KMS-11 (cell line): Measurements from ENCODE around the gene PRPS1.

ENCODE experiments used
- H2AFZ ChIP-seq: fragments of 200-600 bp; sonication (generic); 2 replicates; pipeline ENCODE4 v1.6.1; 2016; ENCODE audit warnings: antibody characterized with exemption, mixed run types, low read depth
- H3K27ac ChIP-seq: fragments of 200-600 bp; sonication (generic); 2 replicates; pipeline ENCODE4 v1.6.1; 2016; ENCODE audit warnings: mild to moderate bottlenecking, mixed run types
- H3K27me3 ChIP-seq: fragments of 200-600 bp; sonication (generic); 2 replicates; pipeline ENCODE4 v1.6.1; 2017; ENCODE audit warnings: mild to moderate bottlenecking, low read depth, mixed run types, moderate library complexity; ENCODE audit not compliant: insufficient read depth
- H3K36me3 ChIP-seq: fragments of 200-600 bp; sonication (generic); 2 replicates; pipeline ENCODE4 v1.6.1; 2017; ENCODE audit warnings: mild to moderate bottlenecking, mixed run types; ENCODE audit not compliant: insufficient read depth
- H3K4me1 ChIP-seq: fragments of 200-600 bp; sonication (generic); 2 replicates; pipeline ENCODE4 v1.6.1; 2016; ENCODE audit warnings: mild to moderate bottlenecking, low read depth, mixed run types; ENCODE audit not compliant: poor library complexity, severe bottlenecking
- H3K4me2 ChIP-seq: fragments of 200-600 bp; sonication (generic); 2 replicates; pipeline ENCODE4 v1.7.0; 2016; ENCODE audit warnings: mild to moderate bottlenecking, mixed run types
- H3K4me3 ChIP-seq: fragments of 200-600 bp; sonication (generic); IDR thresholded peaks from 2 replicates; pipeline ENCODE4 v1.6.1; 2017; ENCODE audit warnings: low read depth, low read length, mixed read lengths; ENCODE audit not compliant: insufficient read depth
- H3K79me2 ChIP-seq: fragments of 200-600 bp; sonication (generic); 2 replicates; pipeline ENCODE4 v1.6.1; 2016; ENCODE audit warnings: low read depth, mixed run types; ENCODE audit not compliant: insufficient read depth
- H3K9ac ChIP-seq: fragments of 200-600 bp; sonication (generic); 2 replicates; pipeline ENCODE4 v1.6.1; 2016; ENCODE audit warnings: mild to moderate bottlenecking, mixed run types
- H4K20me1 ChIP-seq: fragments of 200-600 bp; sonication (generic); 2 replicates; pipeline ENCODE4 v1.6.1; 2016; ENCODE audit warnings: mild to moderate bottlenecking, mixed run types; ENCODE audit not compliant: insufficient read depth
- TF ChIP-seq, protein P1 (sequence below): fragments of 200-600 bp; sonication (generic); conservative IDR thresholded peaks from 2 replicates; pipeline ENCODE4 v1.6.1; 2017; ENCODE audit warnings: low read depth, mild to moderate bottlenecking, antibody characterized with exemption, low read length, moderate library complexity, mixed read lengths

Gene PRPS1

DNA sequence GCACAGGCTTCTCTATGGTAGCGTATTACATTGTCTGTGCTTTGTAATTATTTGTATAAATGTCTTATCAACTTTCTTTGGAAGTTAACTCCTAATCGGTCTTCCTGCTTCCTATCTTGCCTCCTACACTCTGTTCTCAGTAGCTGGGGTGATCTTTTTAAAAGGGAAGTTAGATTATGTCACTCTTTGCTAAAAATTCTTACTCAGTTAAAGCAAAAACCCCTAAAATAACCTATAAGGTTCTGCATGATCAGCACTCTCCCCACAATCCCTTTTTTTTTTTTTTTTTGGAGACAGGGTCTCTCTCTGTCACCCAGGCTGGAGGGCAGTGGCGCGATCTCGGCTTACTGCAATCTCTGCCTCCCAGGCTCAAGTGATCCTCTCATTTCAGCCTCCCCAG is 2.6 kb upstream of the PRPS1 start:
- Histone ChIP-seq H3K9ac (no peak overlapping the region), H3K4me1 (peaks cover 17% of the 10 kb centered on the region), H2AFZ (no peak overlapping the region), H3K4me3 (no peak overlapping the region), H3K27ac (no peak overlapping the region), H4K20me1 (peaks cover 8% of the 10 kb centered on the region; the same call in 1 of the 2 replicates), H3K79me2 (peaks cover 23% of the 10 kb centered on the region), H3K27me3 (no peaks in the 10 kb centered on the region), H3K4me2 (no peak overlapping the region), H3K36me3 (no peaks in the 10 kb centered on the region)
- TF ChIP-seq, protein P1, sequence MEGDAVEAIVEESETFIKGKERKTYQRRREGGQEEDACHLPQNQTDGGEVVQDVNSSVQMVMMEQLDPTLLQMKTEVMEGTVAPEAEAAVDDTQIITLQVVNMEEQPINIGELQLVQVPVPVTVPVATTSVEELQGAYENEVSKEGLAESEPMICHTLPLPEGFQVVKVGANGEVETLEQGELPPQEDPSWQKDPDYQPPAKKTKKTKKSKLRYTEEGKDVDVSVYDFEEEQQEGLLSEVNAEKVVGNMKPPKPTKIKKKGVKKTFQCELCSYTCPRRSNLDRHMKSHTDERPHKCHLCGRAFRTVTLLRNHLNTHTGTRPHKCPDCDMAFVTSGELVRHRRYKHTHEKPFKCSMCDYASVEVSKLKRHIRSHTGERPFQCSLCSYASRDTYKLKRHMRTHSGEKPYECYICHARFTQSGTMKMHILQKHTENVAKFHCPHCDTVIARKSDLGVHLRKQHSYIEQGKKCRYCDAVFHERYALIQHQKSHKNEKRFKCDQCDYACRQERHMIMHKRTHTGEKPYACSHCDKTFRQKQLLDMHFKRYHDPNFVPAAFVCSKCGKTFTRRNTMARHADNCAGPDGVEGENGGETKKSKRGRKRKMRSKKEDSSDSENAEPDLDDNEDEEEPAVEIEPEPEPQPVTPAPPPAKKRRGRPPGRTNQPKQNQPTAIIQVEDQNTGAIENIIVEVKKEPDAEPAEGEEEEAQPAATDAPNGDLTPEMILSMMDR: no peak

DNA sequence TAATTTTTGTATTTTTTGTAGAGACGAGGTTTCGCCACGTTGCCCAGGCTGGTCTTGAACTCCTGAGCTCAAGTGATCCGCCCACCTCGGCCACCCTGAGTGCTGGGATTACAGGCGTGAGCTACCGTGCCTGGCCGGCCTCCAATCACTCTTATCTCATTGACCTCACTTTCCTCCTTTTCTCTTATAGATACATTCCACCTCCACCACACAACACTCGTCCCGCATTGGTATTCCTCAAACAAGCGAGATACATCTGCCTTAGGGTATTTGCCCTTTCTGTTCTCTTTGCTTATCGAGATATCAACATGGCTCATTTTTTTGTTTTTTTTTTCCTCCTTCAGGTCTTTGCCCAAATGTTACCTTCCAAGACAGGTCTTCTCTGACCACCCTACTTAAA is 1.8 kb upstream of the PRPS1 start:
- Histone ChIP-seq H3K36me3 (no peaks in the 10 kb centered on the region), H2AFZ (no peak overlapping the region), H3K4me1 (peaks cover 18% of the 10 kb centered on the region), H3K79me2 (peaks cover 30% of the 10 kb centered on the region), H4K20me1 (peaks cover 8% of the 10 kb centered on the region; the same call in 1 of the 2 replicates), H3K4me3 (no peak overlapping the region), H3K27ac (no peak overlapping the region), H3K27me3 (no peaks in the 10 kb centered on the region), H3K9ac (no peak overlapping the region), H3K4me2 (no peak overlapping the region)
- TF ChIP-seq, protein P1: no peak

DNA sequence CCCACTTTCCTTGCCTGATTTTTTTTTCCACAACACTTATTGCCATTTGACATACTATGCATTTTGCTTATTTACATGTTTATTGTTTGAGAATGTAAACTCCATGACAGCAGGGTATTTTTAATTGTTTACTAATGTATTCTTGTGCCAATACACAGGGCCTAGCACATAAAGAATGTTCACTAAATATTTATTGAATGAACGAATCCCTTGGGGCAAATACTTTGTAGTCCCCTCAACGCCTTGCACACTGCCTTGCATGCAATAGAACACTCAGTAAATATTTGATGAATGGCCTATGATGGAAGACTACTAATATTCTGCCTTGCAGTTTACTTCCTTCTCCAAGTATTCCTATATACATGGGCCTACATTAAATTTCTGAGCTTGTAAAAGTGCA is 1.4 kb upstream of the PRPS1 start:
- no peak overlapping the region for H3K4me2 ChIP-seq
- peaks cover 34% of the 10 kb centered on the region for H3K79me2 ChIP-seq
- TF ChIP-seq, protein P1: no peak
- H2AFZ ChIP-seq: no peak overlapping the region
- H3K27ac ChIP-seq: no peak overlapping the region
- H3K4me1 ChIP-seq: peaks cover 18% of the 10 kb centered on the region
- H3K9ac ChIP-seq: no peak overlapping the region
- no peaks in the 10 kb centered on the region for H3K36me3 ChIP-seq
- no peak overlapping the region for H3K4me3 ChIP-seq
- H4K20me1 ChIP-seq: peaks cover 8% of the 10 kb centered on the region; the same call in 1 of the 2 replicates
- H3K27me3 ChIP-seq: no peaks in the 10 kb centered on the region

DNA sequence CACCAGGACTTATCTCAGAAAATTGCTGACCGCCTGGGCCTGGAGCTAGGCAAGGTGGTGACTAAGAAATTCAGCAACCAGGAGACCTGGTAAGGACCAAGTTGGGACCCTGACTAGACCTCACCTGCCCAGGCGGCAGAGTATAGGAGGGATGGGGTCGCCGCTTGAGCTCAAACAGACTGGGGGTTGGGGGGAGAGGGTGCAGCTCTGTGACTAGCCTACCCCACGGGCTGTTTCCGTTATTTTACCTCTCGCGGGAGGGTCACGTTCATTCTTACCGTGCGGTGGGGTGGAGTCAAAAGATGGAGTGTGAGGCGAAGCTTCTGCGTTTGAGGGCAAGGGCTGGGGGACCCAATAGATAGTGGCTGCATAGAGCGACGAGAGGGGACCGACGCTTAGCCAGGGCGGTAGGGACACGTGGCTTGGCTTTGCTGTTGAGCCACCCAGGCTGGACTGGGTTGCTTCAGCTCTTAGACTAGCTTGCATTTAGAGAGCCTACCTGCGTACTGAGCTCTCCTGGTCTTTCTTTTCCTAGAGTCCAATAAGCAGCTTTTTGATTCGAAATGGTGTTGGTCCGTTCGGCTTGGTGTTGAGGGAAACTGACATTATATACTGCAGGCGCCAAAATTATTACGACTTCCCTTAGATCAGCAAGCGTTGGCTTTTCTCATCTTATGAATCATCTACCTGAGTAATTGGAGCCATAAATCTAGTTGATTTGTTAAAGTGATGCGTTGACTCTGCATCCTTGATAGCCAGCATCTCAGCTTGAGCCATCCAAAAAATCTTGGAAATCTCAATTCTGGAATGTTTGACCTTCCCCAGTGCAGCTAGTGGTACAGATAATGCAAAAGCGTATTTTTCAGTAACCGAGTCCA is 591 bp downstream of the PRPS1 start:
- Histone ChIP-seq H3K4me3 (no peak overlapping the region), H3K27me3 (no peaks in the 10 kb centered on the region), H2AFZ (peak overlapping the region; percentile 54; the same call in 1 of the 2 replicates), H3K36me3 (no peaks in the 10 kb centered on the region), H3K4me2 (peak overlapping the region; percentile 91), H3K79me2 (peaks cover 53% of the 10 kb centered on the region), H3K4me1 (peaks cover 18% of the 10 kb centered on the region), H4K20me1 (peaks cover 8% of the 10 kb centered on the region; the same call in 1 of the 2 replicates), H3K27ac (peak overlapping the region; percentile 79), H3K9ac (peak overlapping the region; percentile 89)
- TF ChIP-seq, protein P1: no peak
